DMS79 treated with DMSO at 0.1 percent for 48 hours (cell line): ENCODE results near the gene ATP9B.

Source experiments
- DNase-seq: peaks from one replicate; lab custom pipeline; 2025; lab: John Stamatoyannopoulos, UW

ATP9B gene

DNA sequence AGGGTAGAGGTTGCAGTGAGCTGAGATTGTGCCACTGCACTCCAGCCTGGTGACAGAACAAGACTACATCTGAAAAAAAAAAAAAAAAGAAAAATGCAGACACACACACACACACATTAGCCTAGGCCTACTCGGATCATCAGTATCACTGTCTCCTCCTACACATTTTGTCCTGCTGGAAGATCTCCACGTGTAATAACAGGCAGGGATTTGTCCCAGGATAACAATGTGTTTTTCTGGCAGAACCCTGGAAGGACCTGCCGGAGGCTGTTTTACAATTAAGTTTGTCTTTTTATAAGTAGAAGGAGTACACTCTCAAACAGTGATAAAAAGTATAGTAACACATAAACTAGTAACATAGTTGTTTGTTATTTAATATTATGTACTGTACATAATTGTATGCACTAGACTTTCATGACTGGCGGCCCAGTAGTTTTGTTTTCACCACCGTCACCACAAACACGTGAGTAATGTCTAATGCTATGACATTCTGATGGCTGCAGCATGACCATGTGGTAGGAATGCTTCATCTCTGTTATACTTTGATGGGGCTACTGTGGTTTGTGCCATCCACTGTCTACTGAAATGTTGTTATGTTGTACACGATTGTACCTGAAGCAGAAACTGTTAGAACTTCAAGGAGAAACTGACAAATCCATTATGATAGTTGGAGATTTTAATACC, 130.6 kb downstream of the ATP9B start:
- no peak for DNase-seq

DNA sequence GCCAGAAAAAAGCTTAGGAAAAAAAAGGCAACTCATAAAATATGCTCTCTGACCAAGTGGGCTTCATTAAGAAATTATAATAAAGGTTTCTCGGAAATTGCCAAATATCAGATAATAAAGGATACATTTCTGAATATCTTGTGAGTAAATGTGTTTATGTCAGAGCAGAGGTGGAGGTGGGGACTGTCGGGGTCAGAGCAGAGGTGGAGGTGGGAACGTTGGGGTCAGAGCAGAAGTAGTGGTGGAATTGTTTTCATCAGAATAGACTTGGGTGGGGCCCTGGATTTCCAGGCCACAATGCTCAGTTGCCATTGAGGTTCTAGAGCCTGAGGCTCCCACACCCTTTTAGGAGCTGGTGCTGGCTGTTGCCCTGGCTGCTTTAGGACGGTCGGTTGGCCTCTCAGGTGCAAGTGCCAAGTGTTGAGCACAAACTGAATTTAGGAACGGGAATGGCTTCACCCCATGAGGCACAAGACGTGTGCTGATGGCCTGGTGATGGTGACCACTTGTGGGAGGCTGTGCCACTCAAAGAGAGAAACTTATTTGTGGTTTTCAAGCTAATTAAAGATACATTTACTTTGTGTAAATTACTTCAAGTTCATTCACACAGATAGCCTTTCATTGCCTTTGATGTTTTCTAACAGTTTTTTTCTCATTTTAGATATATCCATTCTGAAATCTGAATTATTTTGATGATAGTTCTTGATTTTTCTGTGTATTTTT, 131.5 kb downstream of the ATP9B start:
- DNase-seq = peak; percentile 23

- peak; percentile 22 for DNase-seq
Observed at GRCh38 chr18:79203017-79203605, 133.9 kb downstream of the ATP9B start.

- DNase-seq = no peak
Observed at GRCh38 chr18:79204889-79205807, 136.0 kb downstream of the ATP9B start.

GRCh38 chr18:79206444-79206843, 137.2 kb downstream of the ATP9B start:
- DNase-seq = no peak

DNA sequence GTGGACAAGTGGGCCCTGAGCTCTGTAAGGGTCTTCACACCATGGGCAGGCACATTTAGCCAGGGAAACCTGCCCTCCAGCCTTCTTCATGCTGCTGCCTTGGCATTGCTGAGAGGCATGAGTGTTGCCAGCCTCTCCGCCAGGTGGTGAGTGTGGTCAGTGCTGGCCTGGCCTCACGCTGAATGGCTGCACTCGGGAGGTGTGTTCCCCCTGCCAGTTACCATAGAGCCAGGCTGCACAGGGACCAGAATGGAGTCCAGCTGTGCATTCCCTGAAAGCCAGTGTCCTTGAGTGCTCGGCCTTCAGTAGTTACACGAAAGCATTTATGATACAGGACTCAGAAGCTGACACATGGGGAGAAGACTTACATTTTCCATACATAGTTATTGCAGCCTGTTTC, 139.7 kb downstream of the ATP9B start:
- no peak for DNase-seq

DNA sequence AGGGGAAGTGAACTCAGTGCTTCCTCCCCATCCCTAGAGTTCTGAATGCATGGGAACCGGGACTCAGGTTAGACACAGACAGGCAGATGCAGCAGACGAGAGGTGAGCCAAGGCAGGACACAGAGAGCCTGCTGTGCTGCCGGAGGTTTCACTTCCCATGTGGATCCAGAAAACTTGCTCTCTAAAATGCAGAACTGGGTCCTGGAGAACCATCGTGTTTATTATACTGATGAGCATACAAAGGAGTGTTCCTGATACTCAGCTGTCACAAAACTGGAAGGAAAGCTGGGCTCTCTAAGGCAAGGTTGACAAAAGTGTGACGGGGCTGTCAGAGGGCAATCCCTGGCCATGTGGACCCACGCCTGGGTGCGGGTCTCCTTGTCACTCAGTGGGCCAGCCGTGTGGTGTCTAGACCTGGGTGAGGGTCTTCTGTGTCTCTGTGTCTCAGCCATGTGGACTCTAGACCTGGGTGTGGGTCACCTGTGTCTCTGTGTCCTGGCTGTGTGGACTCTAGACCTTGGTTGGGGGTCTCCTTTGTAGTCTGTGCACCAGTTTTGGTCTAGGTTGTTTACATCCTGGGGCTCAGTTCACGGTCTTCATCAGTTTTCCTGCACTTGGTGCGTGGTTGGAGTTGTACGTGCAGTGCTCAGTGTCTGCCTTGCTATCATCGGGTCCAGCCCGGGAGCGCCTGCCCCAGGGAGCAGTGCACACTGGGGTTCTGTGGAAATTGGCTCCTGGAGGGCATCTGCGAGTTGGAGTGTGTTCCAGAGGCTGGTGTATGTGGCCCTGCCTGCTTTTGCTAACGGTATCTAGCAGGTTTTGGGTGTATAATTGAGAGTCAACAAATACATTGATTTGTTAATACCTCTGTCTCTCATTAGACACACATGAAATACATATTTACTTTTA, 141.1 kb downstream of the ATP9B start:
- DNase-seq = no peak

GRCh38 chr18:79211844-79212243, 142.7 kb downstream of the ATP9B start:
- no peak for DNase-seq

- no peak for DNase-seq
Observed at GRCh38 chr18:79214056-79214455, 144.9 kb downstream of the ATP9B start.

DNA sequence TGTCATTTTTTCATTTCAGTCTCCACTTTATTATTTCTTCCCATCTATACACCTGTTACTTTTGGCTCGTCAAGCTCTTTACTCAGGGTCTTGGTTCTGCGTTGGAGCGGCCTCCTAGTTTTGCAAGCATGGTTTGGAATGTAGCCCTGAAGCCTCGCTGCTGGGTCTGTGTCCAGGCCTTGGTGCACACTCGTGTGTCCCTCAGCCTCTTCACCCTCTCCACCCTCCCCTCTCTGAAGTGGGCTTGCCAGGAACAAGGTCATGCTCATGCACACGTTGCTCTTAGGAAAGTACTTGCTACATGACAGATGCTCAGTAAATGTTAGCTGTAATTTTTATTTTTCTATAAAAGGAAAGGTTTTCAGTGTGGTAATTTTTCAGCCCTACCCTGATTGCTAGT, 147.0 kb downstream of the ATP9B start:
- no peak for DNase-seq

- DNase-seq = no peak
Observed at GRCh38 chr18:79217979-79218604, 148.9 kb downstream of the ATP9B start.

- DNase-seq = no peak
Observed at GRCh38 chr18:79218605-79219190, 149.5 kb downstream of the ATP9B start.

DNA sequence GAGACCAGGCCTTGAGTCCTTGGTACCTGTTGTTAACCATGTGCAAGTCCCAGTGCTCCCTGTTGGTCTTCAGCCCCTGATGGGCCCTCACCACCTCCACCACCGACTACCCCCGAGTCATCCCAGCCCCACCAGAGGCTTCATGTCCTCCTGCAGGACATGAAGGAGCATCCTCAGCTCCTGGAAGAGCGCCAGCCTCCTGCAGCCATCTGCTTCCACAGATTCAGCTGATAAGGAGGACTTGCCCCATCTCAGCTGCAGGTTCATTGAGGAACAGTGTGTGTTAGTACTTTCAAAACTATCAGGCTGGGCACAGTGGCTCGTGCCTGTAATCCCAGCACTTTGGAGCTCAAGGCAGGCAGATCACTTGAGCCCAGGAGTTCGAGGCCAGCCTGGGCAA, 151.9 kb downstream of the ATP9B start:
- DNase-seq = no peak

- no peak for DNase-seq
Observed at GRCh38 chr18:79222790-79223189, 153.6 kb downstream of the ATP9B start.

GRCh38 chr18:79223431-79223830, 154.2 kb downstream of the ATP9B start:
- no peak for DNase-seq

DNA sequence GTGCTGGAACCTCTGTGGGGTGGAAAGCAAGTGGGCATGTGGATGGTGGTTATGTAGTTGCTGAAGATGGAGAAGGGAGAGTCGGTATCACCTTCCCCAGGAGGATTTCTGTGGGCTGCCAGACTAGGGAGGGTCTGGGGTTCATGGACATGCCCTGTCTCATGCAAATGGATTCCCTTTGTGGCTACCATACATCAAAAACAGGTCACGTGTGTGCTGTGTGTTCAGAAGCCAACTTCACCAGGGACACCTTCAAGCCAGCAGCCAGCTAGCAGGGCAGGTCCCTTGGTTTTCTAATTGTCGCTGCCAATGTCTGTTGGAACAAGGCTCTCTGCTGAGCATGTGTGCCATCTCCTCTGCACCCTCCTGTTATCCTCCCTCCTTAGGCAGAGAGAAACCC, 155.2 kb downstream of the ATP9B start:
- no peak for DNase-seq

DNA sequence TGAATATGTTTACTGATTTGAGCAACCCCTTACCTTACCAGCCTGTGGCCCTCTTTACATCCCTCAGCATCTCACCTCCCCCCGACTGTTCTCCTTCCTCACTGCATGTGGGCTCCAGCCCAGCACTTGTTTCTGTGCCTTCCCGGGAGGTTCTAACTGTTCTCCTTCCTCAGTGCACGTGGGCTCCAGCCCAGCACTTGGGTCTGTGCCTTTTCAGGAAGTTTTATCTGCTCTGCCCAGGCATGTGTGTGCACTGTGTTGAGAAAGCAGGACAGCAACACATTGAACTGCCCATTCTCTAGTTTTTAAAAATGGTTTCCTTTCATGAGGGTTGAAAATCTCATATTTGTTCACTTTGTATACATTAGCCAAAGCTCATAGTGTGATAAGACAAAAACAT, 158.4 kb downstream of the ATP9B start:
- DNase-seq = no peak

- DNase-seq = no peak
Observed at GRCh38 chr18:79229431-79229830, 160.2 kb downstream of the ATP9B start.

DNA sequence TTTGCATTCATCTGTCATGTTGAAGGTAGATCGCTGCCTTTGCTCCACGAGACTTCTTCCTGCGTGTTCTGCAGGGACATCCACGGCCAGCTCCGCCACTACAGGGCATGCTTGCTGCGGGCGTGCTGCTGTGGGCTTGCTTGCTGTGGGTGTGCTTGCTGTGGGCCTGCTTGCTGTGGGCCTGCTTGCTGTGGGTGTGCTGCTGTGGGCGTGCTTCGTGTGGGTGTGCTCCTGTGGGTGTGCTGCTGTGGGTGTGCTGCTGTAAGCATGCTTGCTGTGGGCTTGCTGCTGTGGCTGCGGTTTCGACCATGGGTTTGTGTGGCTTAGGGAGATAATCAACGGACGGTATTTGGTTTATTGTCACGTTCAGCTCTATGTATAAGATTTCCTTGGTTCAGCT, 165.2 kb downstream of the ATP9B start:
- DNase-seq = no peak

GRCh38 chr18:79239631-79240030, 170.4 kb downstream of the ATP9B start:
- no peak for DNase-seq
